GM10266 (cell line): ENCODE measurements around the gene TGM6.

Experiments used
- DNase-seq: peaks from one replicate; pipeline ENCODE4 v3.0.0; 2012; ENCODE audit errors: extremely low spot score
- TF ChIP-seq, protein P1 (sequence below): IDR thresholded peaks from 2 replicates; pipeline ENCODE4 v1.5.1; 2012; ENCODE audit warnings: mild to moderate bottlenecking, low read depth; ENCODE audit not compliant: control insufficient read depth, insufficient read depth; ENCODE audit errors: missing control alignments

TGM6 gene

DNA sequence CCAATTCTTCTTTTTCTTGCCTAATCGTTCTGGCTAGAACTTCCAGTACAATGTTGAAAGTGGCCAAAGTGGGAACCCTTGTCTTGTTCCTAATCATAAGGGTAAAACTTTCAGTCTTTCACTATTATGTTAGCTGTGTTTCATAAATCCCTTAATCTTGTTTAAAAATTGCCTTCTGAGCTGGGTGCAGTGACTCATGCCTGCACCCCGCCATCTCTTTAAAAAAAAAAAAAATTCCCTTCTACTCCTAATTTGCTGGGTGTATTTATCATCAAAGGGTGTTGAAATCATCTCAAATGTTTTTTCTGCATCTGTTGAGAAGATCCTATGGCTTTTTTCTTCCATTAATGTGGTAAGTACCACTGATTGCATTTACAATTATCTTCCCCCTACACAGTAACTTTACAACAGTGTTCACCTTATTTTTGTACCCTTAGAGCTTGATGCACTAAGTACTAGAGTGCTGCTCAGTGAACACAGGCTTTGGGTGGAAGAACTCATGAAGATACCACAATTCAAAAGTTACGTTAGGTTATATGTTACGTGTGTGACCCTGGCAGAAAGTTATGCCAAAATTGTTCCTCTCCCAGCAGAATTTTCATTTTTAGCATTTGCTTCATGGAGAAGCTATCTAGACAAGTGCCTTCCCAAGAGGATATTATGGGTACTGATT, 80.2 kb downstream of the TGM6 start:
- no peak for DNase-seq
- TF ChIP-seq, protein P1, sequence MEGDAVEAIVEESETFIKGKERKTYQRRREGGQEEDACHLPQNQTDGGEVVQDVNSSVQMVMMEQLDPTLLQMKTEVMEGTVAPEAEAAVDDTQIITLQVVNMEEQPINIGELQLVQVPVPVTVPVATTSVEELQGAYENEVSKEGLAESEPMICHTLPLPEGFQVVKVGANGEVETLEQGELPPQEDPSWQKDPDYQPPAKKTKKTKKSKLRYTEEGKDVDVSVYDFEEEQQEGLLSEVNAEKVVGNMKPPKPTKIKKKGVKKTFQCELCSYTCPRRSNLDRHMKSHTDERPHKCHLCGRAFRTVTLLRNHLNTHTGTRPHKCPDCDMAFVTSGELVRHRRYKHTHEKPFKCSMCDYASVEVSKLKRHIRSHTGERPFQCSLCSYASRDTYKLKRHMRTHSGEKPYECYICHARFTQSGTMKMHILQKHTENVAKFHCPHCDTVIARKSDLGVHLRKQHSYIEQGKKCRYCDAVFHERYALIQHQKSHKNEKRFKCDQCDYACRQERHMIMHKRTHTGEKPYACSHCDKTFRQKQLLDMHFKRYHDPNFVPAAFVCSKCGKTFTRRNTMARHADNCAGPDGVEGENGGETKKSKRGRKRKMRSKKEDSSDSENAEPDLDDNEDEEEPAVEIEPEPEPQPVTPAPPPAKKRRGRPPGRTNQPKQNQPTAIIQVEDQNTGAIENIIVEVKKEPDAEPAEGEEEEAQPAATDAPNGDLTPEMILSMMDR: no peak

DNA sequence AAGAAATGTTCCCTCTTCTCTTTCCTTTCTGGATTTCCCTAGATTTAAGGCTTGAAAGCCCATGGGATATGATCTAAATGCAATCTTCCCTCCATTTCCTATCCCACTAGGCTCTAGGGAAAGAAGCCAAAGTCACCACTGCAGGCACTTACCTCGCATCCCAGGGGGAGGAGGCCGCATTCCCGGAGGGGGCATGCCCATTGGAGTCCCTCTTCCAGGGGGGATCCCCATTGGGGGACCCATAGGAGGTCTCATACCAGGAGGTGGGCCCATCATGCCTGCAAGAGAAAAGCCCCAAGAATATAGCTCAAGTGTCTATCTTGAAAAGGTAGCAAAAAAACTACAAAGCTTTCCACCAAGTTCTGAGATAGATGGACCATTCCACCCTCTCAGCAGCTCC, 81.8 kb downstream of the TGM6 start:
- no peak for DNase-seq
- TF ChIP-seq, protein P1: no peak

DNA sequence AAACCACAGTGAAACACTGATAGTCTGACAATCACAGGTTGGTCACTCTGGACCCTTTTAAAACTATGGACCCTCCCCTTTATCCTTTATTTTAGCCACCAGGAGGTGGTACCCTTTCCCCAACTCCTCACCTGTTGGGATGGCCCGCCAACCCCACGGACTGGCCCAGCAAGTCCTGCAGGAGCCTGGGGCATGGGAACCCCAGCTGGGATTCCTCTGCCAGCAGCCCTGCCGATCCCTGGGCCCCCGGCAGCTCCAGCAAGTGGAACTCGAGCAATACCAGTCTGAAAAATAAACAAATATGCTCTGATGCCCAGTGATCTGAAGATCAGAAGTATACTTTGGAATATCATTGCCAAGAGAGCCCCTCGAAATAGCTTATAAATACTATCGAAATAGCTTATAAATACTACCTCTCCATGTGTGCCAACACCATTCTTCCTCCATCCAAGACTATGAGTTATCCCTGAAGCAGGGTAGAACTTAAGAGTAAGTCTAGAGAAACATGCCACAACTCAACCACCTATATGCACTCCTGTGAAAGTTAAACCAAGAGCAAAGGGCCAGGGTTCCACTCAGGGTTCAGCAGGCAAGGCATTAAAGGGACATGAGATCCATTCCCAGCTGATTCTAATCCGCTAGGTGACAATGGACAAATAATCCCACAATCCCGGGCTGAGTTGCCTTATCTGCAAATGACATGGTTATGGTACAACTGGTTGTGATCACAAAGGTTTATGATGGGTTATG, 83.1 kb downstream of the TGM6 start:
- TF ChIP-seq, protein P1: no peak
- no peak for DNase-seq

DNA sequence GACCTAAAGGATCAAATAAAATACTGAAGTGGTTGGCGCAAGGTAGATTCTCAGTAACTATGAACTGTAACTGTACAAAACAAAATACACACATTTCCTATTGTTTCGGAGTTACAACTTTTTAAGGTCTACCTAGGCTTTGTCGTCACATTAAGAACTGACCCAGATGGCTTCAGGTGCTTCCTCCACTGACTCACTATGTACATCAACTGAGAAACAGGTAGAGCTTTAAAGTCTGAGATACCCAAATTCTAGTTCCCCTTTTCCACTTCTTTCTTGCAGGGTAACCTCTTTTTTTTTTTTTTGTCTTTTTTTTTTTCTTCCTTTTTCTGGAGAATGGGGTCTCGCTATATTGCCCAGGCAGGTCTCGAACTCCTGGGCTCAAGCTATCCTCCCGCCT, 84.4 kb downstream of the TGM6 start:
- no peak for DNase-seq
- TF ChIP-seq, protein P1: no peak

DNA sequence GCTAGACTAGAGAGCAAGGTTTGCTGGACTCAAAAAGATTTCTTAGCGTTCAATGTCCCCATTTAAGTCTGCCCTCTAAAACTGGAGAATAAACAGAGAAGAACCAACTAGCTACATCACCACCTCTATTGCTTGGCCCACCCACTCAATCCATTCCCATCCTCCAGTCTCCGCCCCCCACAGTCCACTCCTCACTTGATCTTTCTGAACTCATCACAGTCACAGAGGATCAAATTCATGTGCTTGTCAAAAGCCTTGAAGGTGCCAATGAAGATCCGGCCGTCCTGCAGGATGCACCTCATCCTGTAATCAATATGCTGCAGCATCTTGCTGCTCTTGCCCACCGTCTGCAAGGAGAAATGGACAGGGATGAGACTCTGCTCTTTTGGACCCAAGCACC, 86.7 kb downstream of the TGM6 start:
- DNase-seq: no peak
- TF ChIP-seq, protein P1: no peak

DNA sequence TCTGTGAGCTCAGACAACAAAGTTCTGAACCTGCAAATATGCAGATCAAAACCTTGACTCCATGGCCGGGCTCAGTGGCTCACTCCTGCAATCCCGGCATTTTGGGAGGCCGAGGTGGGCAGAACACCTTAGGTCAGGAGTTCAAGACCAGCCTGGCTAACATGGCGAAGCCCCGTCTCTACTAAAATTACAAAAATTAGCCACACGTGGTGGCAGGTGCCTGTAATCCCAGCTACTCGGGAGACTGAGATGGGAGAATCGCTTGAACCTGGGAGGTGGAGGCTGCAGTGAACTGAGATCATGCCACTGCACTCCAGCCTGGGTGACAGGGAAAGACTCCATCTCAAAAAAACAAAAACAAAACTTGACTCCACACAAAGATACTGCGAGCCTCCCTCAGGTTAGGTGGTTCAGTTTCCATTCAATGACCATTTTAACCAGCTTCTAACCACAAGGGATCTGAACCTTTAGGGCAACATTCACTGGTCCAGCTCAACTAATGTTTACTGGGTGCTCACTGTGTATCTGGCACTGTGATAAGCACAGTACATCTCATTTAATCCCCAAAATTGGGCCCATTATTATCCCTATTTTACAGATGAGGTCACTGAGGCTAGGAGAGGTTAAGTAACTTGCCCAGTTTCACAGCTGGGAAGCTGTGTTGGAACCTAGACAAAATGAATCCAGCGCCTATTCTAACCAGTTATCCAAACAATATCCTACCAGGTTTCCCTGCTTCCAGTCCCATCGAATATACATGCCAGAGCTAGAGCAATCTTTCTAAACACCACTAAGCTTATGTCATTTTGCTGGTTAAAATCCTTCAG, 88.1 kb downstream of the TGM6 start:
- TF ChIP-seq, protein P1: no peak
- no peak for DNase-seq

DNA sequence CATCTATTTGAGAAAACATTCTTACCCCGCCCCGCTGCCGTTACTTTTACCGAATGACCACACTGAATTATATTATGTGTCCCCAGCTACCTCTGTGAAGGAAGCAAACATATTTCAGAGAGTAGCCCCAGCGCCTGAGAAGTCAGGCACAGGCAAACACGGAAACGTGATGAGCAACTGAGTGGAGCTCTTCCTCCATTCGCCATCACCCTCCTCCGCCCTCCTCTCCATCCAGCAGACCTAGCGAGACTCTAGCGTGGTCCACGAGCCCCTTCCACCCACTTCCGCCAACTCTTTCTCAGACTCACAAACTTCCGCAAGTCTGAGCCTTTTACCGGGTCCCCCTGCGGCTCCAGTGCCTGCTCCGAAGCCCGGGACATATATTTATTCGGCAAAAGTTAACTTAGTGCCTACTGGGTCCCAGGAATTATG, 89.3 kb downstream of the TGM6 start:
- DNase-seq: peak; percentile 60
- TF ChIP-seq, protein P1: no peak
